Measurements from ENCODE around the gene ZKSCAN3. TPM values are rescaled to one million over a fixed set of nuclear protein-coding genes. Genes with fewer than 3 reads are reported as not detected.

The ZKSCAN3 gene
- total RNA-seq, 1 experiment from 2014 or later: 11.2 TPM

DNA sequence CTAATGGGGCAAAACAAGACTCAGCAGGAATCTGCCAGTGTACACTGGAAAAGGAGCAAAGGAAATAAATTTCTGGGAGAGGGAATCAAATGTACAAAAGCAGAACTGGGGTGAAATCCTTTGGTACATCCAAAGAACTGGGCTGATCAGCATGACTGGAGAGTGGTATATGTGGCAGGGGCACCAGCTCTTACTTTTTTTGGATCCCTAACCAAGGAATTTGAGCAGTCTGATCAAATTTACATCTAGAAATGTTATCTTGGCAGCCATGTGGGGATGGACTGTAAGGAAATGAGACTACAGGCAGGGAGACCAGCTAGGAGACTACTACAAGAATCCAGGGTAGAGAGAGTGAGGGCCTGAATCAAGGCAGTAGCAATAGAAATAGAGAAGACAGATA lies 12.6 kb upstream of the ZKSCAN3 start:
- no TSS peak for BruUV-seq (replicated peaks)
- peaks cover 13 to 19% of the 10 kb centered on the region in 2 experiments; a peak in 3 of 4 replicates for H3K4me1 ChIP-seq (ENCODE audit: control insufficient read depth in 1 of 2, insufficient read depth in 2 of 2, low read length in 2 of 2)
- ChIA-PET CTCF (no interaction called here), POLR2A (no interaction called here), RAD21 (ENCODE audit: low non-redundant PET in 1 of 2, low total read pairs in 2 of 2, uncharacterized antibody in 2 of 2, unreplicated experiment in 2 of 2) (no interaction called here)
- intact Hi-C loops (cut with micrococcal nuclease): loop anchor here (5.0 kb wide), 1 partner anchor 70 kb away; the partner anchor contains the start of gene ZSCAN26
- H3K79me2 ChIP-seq (ENCODE audit: insufficient read depth, low read length): peaks cover 5% of the 10 kb centered on the region; the same call in 1 of the 2 replicates
- ATAC-seq (no peak), DNase-seq (ENCODE audit: low read depth, low spot score) (no peak)
- no peaks in the 10 kb centered on the region for H4K20me1 ChIP-seq (ENCODE audit: insufficient read depth)
- H3K9me3 ChIP-seq (ENCODE audit: control insufficient read depth in 1 of 2, insufficient read depth in 1 of 2, low read depth in 1 of 2, low read length in 2 of 2): 0 out of 4 replicates have a peak, but pooled peaks cover 4 to 6% of the 10 kb centered on the region in 2 experiments
- TF ChIP-seq, protein P1, sequence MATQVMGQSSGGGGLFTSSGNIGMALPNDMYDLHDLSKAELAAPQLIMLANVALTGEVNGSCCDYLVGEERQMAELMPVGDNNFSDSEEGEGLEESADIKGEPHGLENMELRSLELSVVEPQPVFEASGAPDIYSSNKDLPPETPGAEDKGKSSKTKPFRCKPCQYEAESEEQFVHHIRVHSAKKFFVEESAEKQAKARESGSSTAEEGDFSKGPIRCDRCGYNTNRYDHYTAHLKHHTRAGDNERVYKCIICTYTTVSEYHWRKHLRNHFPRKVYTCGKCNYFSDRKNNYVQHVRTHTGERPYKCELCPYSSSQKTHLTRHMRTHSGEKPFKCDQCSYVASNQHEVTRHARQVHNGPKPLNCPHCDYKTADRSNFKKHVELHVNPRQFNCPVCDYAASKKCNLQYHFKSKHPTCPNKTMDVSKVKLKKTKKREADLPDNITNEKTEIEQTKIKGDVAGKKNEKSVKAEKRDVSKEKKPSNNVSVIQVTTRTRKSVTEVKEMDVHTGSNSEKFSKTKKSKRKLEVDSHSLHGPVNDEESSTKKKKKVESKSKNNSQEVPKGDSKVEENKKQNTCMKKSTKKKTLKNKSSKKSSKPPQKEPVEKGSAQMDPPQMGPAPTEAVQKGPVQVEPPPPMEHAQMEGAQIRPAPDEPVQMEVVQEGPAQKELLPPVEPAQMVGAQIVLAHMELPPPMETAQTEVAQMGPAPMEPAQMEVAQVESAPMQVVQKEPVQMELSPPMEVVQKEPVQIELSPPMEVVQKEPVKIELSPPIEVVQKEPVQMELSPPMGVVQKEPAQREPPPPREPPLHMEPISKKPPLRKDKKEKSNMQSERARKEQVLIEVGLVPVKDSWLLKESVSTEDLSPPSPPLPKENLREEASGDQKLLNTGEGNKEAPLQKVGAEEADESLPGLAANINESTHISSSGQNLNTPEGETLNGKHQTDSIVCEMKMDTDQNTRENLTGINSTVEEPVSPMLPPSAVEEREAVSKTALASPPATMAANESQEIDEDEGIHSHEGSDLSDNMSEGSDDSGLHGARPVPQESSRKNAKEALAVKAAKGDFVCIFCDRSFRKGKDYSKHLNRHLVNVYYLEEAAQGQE (IDR thresholded peaks at IDR 0.05; ENCODE audit: low read depth): no peak
- TF ChIP-seq CBX3 (IDR thresholded peaks at IDR 0.05; ENCODE audit: low read depth) (no peak), RAD21 (IDR thresholded peaks at IDR 0.05; ENCODE audit: low read depth) (no peak), POLR2AphosphoS5 (IDR thresholded peaks at IDR 0.05; ENCODE audit: low read depth, low read length) (no peak), ZNF274 (IDR thresholded peaks at IDR 0.05; ENCODE audit: low read depth, low read length) (no peak), SP1 (IDR thresholded peaks at IDR 0.05; ENCODE audit: low read depth) (no peak), YY1 (IDR thresholded peaks at IDR 0.05; ENCODE audit: extremely low read depth, insufficient replicate concordance, low read depth, low read length) (no peak), TCF7L2 (IDR thresholded peaks at IDR 0.05; ENCODE audit: borderline replicate concordance, extremely low read depth, insufficient read depth, insufficient read length) (no peak), CEBPB (IDR thresholded peaks at IDR 0.05; ENCODE audit: low read depth) (no peak), EGR1 (IDR thresholded peaks at IDR 0.05; ENCODE audit: low read depth) (no peak), EZH2phosphoT487 (IDR thresholded peaks at IDR 0.05; ENCODE audit: borderline replicate concordance) (no peak), ZFX (IDR thresholded peaks at IDR 0.05) (no peak), SRF (IDR thresholded peaks at IDR 0.05; ENCODE audit: low read depth) (no peak)
- TF ChIP-seq, protein P2, sequence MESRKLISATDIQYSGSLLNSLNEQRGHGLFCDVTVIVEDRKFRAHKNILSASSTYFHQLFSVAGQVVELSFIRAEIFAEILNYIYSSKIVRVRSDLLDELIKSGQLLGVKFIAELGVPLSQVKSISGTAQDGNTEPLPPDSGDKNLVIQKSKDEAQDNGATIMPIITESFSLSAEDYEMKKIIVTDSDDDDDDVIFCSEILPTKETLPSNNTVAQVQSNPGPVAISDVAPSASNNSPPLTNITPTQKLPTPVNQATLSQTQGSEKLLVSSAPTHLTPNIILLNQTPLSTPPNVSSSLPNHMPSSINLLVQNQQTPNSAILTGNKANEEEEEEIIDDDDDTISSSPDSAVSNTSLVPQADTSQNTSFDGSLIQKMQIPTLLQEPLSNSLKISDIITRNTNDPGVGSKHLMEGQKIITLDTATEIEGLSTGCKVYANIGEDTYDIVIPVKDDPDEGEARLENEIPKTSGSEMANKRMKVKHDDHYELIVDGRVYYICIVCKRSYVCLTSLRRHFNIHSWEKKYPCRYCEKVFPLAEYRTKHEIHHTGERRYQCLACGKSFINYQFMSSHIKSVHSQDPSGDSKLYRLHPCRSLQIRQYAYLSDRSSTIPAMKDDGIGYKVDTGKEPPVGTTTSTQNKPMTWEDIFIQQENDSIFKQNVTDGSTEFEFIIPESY (IDR thresholded peaks at IDR 0.05; ENCODE audit: extremely low read depth, insufficient replicate concordance, low read length): no peak
- TF ChIP-seq, protein P3, sequence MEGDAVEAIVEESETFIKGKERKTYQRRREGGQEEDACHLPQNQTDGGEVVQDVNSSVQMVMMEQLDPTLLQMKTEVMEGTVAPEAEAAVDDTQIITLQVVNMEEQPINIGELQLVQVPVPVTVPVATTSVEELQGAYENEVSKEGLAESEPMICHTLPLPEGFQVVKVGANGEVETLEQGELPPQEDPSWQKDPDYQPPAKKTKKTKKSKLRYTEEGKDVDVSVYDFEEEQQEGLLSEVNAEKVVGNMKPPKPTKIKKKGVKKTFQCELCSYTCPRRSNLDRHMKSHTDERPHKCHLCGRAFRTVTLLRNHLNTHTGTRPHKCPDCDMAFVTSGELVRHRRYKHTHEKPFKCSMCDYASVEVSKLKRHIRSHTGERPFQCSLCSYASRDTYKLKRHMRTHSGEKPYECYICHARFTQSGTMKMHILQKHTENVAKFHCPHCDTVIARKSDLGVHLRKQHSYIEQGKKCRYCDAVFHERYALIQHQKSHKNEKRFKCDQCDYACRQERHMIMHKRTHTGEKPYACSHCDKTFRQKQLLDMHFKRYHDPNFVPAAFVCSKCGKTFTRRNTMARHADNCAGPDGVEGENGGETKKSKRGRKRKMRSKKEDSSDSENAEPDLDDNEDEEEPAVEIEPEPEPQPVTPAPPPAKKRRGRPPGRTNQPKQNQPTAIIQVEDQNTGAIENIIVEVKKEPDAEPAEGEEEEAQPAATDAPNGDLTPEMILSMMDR (IDR thresholded peaks at IDR 0.05 in 2 of 3, conservative IDR thresholded peaks at IDR 0.05 in 1 of 3; ENCODE audit: borderline replicate concordance in 1 of 3, insufficient read depth in 1 of 3, low read depth in 2 of 3, low read length in 2 of 3): no peak
- TF ChIP-seq, protein P4, sequence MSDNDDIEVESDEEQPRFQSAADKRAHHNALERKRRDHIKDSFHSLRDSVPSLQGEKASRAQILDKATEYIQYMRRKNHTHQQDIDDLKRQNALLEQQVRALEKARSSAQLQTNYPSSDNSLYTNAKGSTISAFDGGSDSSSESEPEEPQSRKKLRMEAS (IDR thresholded peaks at IDR 0.05): no peak
- TF ChIP-seq, protein P5, sequence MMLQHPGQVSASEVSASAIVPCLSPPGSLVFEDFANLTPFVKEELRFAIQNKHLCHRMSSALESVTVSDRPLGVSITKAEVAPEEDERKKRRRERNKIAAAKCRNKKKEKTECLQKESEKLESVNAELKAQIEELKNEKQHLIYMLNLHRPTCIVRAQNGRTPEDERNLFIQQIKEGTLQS (IDR thresholded peaks at IDR 0.05): no peak
- no peaks in the 10 kb centered on the region for H3K36me3 ChIP-seq (ENCODE audit: control insufficient read depth in 1 of 2, insufficient read depth in 2 of 2, low read length in 2 of 2)
- H3K9me2 ChIP-seq (ENCODE audit: insufficient read depth): no peaks in the 10 kb centered on the region
- peak overlapping the region; percentile 78 for H3K9ac ChIP-seq (ENCODE audit: low read length)
- H3K4me3 ChIP-seq (replicated peaks in 1 of 2; ENCODE audit: low read depth in 1 of 2, low read length in 2 of 2): peak overlapping the region in 1 of 2 experiments; percentile 72; a peak in 3 of 4 replicates
- no peaks in the 10 kb centered on the region for H3K27me3 ChIP-seq (ENCODE audit: insufficient read depth, low read length)
- H3K27ac ChIP-seq (ENCODE audit: low read depth, low read length): peak overlapping the region; percentile 77; the same call in 1 of the 2 replicates
- H3K4me2 ChIP-seq (ENCODE audit: low read length): peak overlapping the region; percentile 85
- H2AFZ ChIP-seq (ENCODE audit: low read depth, low read length, poor library complexity, severe bottlenecking): no peak overlapping the region

Data from HCT116 (cell line).